EH (cell line): ENCODE results near the gene MAGOHB.

Experiments used
- DNase-seq: peaks from one replicate; pipeline ENCODE4 v3.0.0-alpha.2; 2015; ENCODE audit warnings: low read depth

The MAGOHB gene

DNA sequence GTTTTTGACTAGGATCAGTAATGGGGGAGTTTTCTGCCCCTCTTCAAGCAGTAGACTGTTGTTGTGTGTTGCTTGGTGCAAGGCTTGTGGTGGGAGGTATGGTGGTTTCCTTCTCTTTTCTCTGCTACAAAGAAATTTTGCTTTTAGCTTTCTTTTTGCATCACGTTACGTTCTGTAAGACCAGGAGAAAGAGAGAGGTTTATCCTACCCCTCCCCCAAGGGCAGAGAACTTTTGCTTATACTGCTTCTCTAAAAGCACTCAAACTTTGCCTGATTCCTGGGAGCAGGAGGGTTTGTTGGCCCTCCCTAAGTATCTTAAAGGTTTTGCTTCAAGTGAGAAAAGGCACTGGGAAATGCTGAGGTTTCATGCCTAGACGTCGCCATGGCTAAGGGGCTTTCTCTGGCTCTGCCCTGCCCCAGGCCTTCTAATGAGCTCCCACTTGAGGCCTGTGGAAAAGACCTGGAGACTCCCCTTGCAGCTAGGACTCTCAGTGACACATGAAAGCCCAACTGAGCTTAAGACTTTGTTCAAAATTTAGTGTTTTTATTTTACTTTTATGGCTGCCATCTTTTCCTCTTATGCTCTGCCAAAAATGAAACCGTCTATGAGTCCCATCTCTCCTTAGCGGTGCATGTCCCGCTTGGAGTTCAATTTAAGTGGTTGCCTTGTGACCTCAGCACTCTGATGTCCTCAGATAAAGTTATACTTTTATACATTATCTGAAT lies 58.5 kb downstream of the MAGOHB start:
- DNase-seq: no peak

DNA sequence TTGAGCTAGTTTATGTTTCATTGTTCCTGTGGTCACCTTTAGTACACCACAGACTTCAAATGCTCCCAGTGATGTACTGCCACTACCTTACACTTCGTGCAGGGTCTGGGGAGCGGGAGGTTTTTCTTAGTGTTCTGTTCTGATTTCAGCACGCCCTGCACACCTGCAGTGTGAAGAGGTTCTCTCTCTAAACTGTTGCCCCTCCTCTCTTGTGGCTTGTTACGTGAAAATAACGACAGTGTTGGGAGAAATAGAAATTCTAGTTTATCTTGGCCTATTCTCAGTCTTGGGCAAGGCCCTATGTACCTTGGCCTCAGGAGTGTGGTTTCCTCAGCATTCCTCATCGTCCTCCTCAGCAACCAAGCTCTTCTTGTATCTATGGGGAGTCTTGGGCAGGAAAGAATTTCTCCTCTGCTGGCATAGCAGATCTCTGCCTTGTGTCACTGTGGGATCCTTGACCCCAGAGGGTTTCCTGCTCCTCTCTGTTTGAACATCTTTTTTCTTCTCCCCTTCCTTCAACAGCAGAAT lies 59.1 kb downstream of the MAGOHB start:
- DNase-seq: no peak
